C4-2B (cell line): ENCODE data around the gene UCKL1.

Experiments used
- ZFX ChIP-seq: fragments of 450-650 bp; IDR thresholded peaks from 2 replicates; pipeline ENCODE4 v1.6.1; 2017
- TF ChIP-seq, protein P1 (sequence below): fragments of 450-650 bp; conservative IDR thresholded peaks from 2 replicates; pipeline ENCODE4 v1.5.1; 2017; ENCODE audit warnings: mild to moderate bottlenecking

DNA sequence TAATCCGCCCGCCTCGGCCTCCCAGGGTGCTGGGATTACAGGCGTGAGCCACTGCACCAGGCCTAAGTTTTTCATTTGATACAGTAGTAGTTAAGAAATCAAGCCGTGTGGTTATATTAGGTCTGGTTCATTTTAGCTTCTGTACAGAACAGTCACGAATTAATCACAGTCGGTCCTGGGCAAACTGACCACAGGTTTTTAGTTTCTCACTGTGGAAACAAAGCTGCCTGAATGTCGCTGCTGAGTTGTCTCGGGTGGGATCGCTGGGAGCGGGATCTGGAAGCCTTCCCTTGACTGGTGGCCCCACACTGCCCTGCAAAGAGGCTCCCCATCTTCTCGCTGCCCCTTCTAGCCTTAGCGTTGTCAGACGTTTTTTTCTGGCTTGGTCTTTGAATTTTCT is 18.6 kb downstream of the UCKL1 start:
- TF ChIP-seq, protein P1, sequence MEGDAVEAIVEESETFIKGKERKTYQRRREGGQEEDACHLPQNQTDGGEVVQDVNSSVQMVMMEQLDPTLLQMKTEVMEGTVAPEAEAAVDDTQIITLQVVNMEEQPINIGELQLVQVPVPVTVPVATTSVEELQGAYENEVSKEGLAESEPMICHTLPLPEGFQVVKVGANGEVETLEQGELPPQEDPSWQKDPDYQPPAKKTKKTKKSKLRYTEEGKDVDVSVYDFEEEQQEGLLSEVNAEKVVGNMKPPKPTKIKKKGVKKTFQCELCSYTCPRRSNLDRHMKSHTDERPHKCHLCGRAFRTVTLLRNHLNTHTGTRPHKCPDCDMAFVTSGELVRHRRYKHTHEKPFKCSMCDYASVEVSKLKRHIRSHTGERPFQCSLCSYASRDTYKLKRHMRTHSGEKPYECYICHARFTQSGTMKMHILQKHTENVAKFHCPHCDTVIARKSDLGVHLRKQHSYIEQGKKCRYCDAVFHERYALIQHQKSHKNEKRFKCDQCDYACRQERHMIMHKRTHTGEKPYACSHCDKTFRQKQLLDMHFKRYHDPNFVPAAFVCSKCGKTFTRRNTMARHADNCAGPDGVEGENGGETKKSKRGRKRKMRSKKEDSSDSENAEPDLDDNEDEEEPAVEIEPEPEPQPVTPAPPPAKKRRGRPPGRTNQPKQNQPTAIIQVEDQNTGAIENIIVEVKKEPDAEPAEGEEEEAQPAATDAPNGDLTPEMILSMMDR = no peak
- TF ChIP-seq ZFX = no peak
